ENCODE measurements around the gene DLG2. TPM values are rescaled to one million over a fixed set of nuclear protein-coding genes. Genes with fewer than 3 reads are reported as not detected.

The DLG2 gene
- polyA plus RNA-seq, 3 donors, result 0.24 to 0.39 TPM; not detected in 1

DNA sequence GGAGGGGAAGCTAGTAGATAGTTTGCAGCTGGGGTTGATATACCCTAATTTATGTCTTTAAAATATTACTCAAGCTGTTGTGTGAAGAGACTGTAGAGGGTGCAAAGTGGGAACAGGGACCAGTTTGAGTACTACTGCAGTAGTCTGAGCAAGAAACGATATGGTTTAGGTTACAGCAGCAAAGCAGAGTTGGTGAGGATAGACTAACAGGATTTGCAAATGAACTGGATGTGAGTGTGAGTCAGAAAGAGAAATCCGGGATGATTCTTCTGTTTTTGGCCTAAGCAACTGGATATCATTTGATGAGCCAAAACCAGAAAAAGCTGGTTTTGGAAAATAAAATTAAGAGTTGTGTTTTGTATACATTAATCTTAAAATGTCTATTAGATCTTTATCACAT lies 1591.5 kb downstream of the DLG2 start:
- no peaks in the 10 kb centered on the region for H3K4me1 Mint-ChIP-seq
- intact Hi-C loops (cut with micrococcal nuclease), result no loop called here
- Histone ChIP-seq H2AFZ (ENCODE audit: insufficient read depth, low read depth, low read length, poor library complexity, severe bottlenecking) (no peak overlapping the region), H3K27me3 (ENCODE audit: control insufficient read depth in 2 of 2, insufficient read depth in 2 of 2, low read length in 2 of 2) (no peaks in the 10 kb centered on the region), H3K36me3 (replicated peaks in 1 of 2; ENCODE audit: control insufficient read depth in 1 of 2, insufficient read depth in 2 of 2, low read length in 2 of 2) (no peaks in the 10 kb centered on the region), H4K20me1 (ENCODE audit: insufficient read depth, low read length) (no peaks in the 10 kb centered on the region), H3K9ac (ENCODE audit: insufficient read depth, low read length, poor library complexity, severe bottlenecking) (no peak overlapping the region), H3K4me1 (ENCODE audit: control insufficient read depth in 1 of 2, insufficient read depth in 2 of 2, low read length in 2 of 2) (no peaks in the 10 kb centered on the region), H3K79me2 (ENCODE audit: insufficient read depth, low read length) (no peaks in the 10 kb centered on the region), H3K4me2 (replicated peaks; ENCODE audit: extremely low read depth, low read length, poor library complexity, severe bottlenecking) (no peak overlapping the region), H3K27ac (ENCODE audit: low read depth in 1 of 2, low read length in 2 of 2) (no peak overlapping the region), H3K4me3 (replicated peaks in 1 of 3; ENCODE audit: low read depth in 2 of 3, low read length in 3 of 3) (no peak overlapping the region), H3K9me3 (replicated peaks in 1 of 2; ENCODE audit: control insufficient read depth in 1 of 2, insufficient read depth in 1 of 2, low read length in 2 of 2) (peaks cover 0 to 6% of the 10 kb centered on the region in 2 donors)
- H3K27me3 Mint-ChIP-seq (ENCODE audit: low read depth in 3 of 3), result no peaks in the 10 kb centered on the region
- TF ChIP-seq, protein P1, sequence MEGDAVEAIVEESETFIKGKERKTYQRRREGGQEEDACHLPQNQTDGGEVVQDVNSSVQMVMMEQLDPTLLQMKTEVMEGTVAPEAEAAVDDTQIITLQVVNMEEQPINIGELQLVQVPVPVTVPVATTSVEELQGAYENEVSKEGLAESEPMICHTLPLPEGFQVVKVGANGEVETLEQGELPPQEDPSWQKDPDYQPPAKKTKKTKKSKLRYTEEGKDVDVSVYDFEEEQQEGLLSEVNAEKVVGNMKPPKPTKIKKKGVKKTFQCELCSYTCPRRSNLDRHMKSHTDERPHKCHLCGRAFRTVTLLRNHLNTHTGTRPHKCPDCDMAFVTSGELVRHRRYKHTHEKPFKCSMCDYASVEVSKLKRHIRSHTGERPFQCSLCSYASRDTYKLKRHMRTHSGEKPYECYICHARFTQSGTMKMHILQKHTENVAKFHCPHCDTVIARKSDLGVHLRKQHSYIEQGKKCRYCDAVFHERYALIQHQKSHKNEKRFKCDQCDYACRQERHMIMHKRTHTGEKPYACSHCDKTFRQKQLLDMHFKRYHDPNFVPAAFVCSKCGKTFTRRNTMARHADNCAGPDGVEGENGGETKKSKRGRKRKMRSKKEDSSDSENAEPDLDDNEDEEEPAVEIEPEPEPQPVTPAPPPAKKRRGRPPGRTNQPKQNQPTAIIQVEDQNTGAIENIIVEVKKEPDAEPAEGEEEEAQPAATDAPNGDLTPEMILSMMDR (IDR thresholded peaks at IDR 0.05), result no peak
- 100% methylated on average over 1 of the region's 2 CpGs for WGBS (ENCODE audit: insufficient coverage)
- peaks cover 0 to 16% (median 3%) of the 10 kb centered on the region in 7 donors for H3K9me3 Mint-ChIP-seq
- no peak overlapping the region for H3K27ac Mint-ChIP-seq
- DNase-seq, result no peak
- H3K36me3 Mint-ChIP-seq, result no peaks in the 10 kb centered on the region
- H3K4me3 Mint-ChIP-seq, result no peak overlapping the region

- no peaks in the 10 kb centered on the region for H3K27me3 Mint-ChIP-seq (ENCODE audit: low read depth in 3 of 3)
- no peak overlapping the region for H3K27ac Mint-ChIP-seq
These were observed 1592.7 kb downstream of the DLG2 start for GRCh38 chr11:84034484-84034883.

More at GRCh38 chr11:84034484-84034883, 1592.7 kb downstream of the DLG2 start:
- Histone ChIP-seq H3K4me3 (replicated peaks in 1 of 3; ENCODE audit: low read depth in 2 of 3, low read length in 3 of 3) (no peak overlapping the region), H3K27ac (ENCODE audit: low read depth in 1 of 2, low read length in 2 of 2) (no peak overlapping the region), H3K4me1 (ENCODE audit: control insufficient read depth in 1 of 2, insufficient read depth in 2 of 2, low read length in 2 of 2) (no peaks in the 10 kb centered on the region), H2AFZ (ENCODE audit: insufficient read depth, low read depth, low read length, poor library complexity, severe bottlenecking) (no peak overlapping the region), H3K36me3 (replicated peaks in 1 of 2; ENCODE audit: control insufficient read depth in 1 of 2, insufficient read depth in 2 of 2, low read length in 2 of 2) (no peaks in the 10 kb centered on the region), H3K4me2 (replicated peaks; ENCODE audit: extremely low read depth, low read length, poor library complexity, severe bottlenecking) (no peak overlapping the region), H3K9ac (ENCODE audit: insufficient read depth, low read length, poor library complexity, severe bottlenecking) (no peak overlapping the region), H3K27me3 (ENCODE audit: control insufficient read depth in 2 of 2, insufficient read depth in 2 of 2, low read length in 2 of 2) (no peaks in the 10 kb centered on the region), H3K9me3 (replicated peaks in 1 of 2; ENCODE audit: control insufficient read depth in 1 of 2, insufficient read depth in 1 of 2, low read length in 2 of 2) (peaks cover 0 to 7% of the 10 kb centered on the region in 2 donors), H4K20me1 (ENCODE audit: insufficient read depth, low read length) (no peaks in the 10 kb centered on the region), H3K79me2 (ENCODE audit: insufficient read depth, low read length) (no peaks in the 10 kb centered on the region)
- H3K4me1 Mint-ChIP-seq, result no peaks in the 10 kb centered on the region
- H3K9me3 Mint-ChIP-seq, result peaks cover 0 to 16% (median 3%) of the 10 kb centered on the region in 7 donors
- TF ChIP-seq, protein P1 (IDR thresholded peaks at IDR 0.05), result no peak
- DNase-seq, result no peak
- no peak overlapping the region for H3K4me3 Mint-ChIP-seq
- intact Hi-C loops (cut with micrococcal nuclease), result no loop called here
- no peaks in the 10 kb centered on the region for H3K36me3 Mint-ChIP-seq

Measured in CD14-positive monocyte (primary cell).